ENCODE data around the gene APLP2.
"Not testable (repeated sequence)": the region's sequence is repeated elsewhere in the genome, so short reads cannot be mapped to it uniquely, and the experiment has no call there.

Gene APLP2

GRCh38 chr11:130061017-130061416 is 8.7 kb upstream of the APLP2 start:
- no peak for DNase-seq (ENCODE audit: low spot score)

- no peak for DNase-seq (ENCODE audit: low spot score)
Observed at GRCh38 chr11:130062026-130062425, 7.7 kb upstream of the APLP2 start.

- DNase-seq (ENCODE audit: low spot score), result no peak
Observed at GRCh38 chr11:130063451-130063850, 6.2 kb upstream of the APLP2 start.

GRCh38 chr11:130064596-130064995 is 5.1 kb upstream of the APLP2 start:
- no peak for DNase-seq (ENCODE audit: low spot score)

GRCh38 chr11:130066338-130066737 is 3.4 kb upstream of the APLP2 start:
- DNase-seq (ENCODE audit: low spot score), result no peak

- no peak for DNase-seq (ENCODE audit: low spot score)
Observed at GRCh38 chr11:130068546-130068985, 1.1 kb upstream of the APLP2 start.

GRCh38 chr11:130068986-130069658 is 572 bp upstream of the APLP2 start:
- peak; percentile 60 for DNase-seq (ENCODE audit: low spot score)

- peak; percentile 53 for DNase-seq (ENCODE audit: low spot score)
Observed at GRCh38 chr11:130070109-130070845, 583 bp downstream of the APLP2 start.

- no peak for DNase-seq (ENCODE audit: low spot score)
Observed at GRCh38 chr11:130070846-130071200, 1.1 kb downstream of the APLP2 start.

GRCh38 chr11:130071211-130071712 is 1.6 kb downstream of the APLP2 start:
- peak; percentile 7 for DNase-seq (ENCODE audit: low spot score)

- no peak for DNase-seq (ENCODE audit: low spot score)
Observed at GRCh38 chr11:130074736-130075135, 5.0 kb downstream of the APLP2 start.

GRCh38 chr11:130076778-130077481 is 7.2 kb downstream of the APLP2 start:
- no peak for DNase-seq (ENCODE audit: low spot score)

GRCh38 chr11:130077671-130078070 is 8.0 kb downstream of the APLP2 start:
- no peak for DNase-seq (ENCODE audit: low spot score)

- DNase-seq (ENCODE audit: low spot score), result no peak
Observed at GRCh38 chr11:130078080-130078479, 8.4 kb downstream of the APLP2 start.

- no peak for DNase-seq (ENCODE audit: low spot score)
Observed at GRCh38 chr11:130085671-130086290, 16.1 kb downstream of the APLP2 start.

GRCh38 chr11:130086669-130087068 is 17.0 kb downstream of the APLP2 start:
- no peak for DNase-seq (ENCODE audit: low spot score)

- no peak for DNase-seq (ENCODE audit: low spot score)
Observed at GRCh38 chr11:130087294-130087926, 17.7 kb downstream of the APLP2 start.

- DNase-seq (ENCODE audit: low spot score), result no peak
Observed at GRCh38 chr11:130088217-130088616, 18.5 kb downstream of the APLP2 start.

- DNase-seq (ENCODE audit: low spot score), result no peak
Observed at GRCh38 chr11:130088919-130089673, 19.4 kb downstream of the APLP2 start.

GRCh38 chr11:130089674-130090073 is 20.0 kb downstream of the APLP2 start:
- no peak for DNase-seq (ENCODE audit: low spot score)

- not testable (repeated sequence) for DNase-seq (ENCODE audit: low spot score)
Observed at GRCh38 chr11:130090517-130090916, 20.8 kb downstream of the APLP2 start.

All from globus pallidus (tissue), 1 donor.